CD4-positive, alpha-beta T cell treated with Interleukin-15 for 1 hour (primary cell): Measurements from ENCODE around the gene OSBPL8.
"Not testable (repeated sequence)": the region's sequence is repeated elsewhere in the genome, so short reads cannot be mapped to it uniquely, and the experiment has no call there.

Source experiments
- DNase-seq: peaks from one replicate; pipeline ENCODE4 v3.0.0-alpha.2; 2020

OSBPL8 gene

DNA sequence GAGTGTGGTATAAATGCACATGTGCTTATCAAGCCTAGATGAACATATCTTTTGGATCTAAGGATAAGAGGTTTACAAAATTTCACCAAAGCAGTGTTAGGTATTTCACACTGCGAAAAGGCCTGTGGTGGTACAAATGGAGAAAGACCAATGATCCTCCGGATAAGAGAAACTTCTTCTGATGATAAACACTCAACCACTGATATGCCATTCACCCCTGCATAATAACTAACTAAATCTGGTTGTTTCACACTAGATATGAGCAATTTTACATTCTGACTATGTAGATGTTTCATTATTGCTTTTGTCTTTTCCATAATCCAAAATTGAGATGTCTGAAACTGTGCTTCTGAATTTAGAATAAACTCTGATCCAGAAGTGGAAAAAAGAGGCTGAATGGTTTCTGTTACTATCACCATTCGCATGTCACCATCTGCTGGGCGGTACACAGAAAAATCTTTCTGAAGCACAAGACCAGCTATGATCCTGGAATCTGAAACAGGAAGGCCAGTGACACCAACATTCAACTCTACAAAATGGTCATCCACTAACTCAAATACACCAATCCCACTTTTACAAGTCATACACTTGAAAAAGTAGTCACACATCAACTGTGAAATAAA, 212.7 kb downstream of the OSBPL8 start:
- DNase-seq, result no peak

GRCh38 chr12:76346236-76346635, 213.3 kb downstream of the OSBPL8 start:
- no peak for DNase-seq

DNA sequence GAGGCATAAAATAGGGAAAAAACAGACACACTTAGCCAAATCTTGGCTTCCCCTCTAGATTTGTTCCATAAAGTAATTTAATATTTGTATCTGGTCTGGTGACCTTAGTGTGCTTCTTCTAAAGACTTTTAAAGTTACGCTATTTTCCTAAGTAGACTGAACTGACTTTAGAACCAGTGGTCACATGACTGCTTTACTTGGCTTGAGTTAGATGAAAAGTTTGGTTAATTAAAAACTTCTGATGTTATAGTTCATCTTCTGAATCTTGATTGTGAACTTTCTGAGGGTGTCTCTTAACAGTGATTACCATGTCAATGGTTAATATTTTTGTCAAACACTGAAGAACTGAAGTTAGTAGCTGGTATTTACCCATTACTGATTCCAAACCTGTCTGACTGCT, 214.0 kb downstream of the OSBPL8 start:
- no peak for DNase-seq

- DNase-seq, result no peak
Observed at GRCh38 chr12:76341436-76342030, 218.0 kb downstream of the OSBPL8 start.

DNA sequence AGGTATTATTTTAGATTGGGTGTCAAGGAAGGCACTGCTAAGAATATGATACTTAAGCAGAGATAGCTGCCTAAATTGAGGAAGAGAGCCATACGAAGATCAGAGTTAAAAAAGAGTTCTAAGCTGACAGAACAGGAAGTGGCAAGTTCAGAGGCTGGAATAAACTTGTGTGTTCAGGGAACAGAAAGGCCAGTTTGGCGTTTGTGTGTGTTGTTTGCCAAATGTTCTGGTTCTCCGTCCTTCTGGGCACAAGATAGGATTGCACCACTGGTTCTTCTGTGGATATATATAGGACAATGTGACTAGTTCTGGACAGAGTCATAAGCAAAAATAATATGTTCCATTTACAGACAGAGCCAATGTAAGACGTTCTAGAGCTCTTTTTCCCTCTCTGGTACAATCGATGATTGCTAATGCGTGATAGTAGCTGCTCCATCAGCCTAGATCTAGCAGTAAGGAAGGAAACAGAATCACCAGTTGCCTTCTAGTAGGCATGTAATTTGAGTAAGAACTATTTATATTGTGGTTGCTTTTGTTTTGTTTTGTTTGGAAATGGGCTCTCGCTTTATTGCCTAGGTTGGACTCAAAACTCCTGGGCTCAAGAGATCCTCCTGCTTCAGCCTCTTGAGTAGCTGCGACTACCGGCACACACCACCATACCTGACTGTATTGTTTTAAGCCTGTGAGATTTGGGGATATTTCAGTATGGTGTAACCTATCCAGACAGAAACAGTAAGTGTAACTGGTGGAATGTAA, 218.7 kb downstream of the OSBPL8 start:
- no peak for DNase-seq

GRCh38 chr12:76337583-76337982, 222.0 kb downstream of the OSBPL8 start:
- no peak for DNase-seq

- no peak for DNase-seq
Observed at GRCh38 chr12:76332606-76333005, 227.0 kb downstream of the OSBPL8 start.

DNA sequence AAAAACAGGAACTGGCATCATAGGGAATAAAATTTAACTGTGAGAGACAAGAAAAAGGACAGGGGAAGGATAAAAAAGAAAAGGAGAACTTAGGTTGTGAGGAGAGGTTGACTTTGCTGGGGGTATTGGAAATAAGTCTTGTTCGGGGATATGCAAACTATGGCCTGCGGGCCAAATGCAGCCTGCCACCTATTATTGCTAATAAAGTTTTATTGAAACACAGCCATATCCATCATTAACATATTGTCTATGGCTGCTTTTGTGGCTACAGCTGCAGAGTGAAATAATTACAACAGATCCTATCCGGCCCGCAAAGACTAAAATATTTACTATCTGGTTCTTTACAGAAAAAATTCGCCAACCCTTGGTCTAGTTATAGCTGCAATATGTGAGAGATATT, 230.0 kb downstream of the OSBPL8 start:
- no peak for DNase-seq

DNA sequence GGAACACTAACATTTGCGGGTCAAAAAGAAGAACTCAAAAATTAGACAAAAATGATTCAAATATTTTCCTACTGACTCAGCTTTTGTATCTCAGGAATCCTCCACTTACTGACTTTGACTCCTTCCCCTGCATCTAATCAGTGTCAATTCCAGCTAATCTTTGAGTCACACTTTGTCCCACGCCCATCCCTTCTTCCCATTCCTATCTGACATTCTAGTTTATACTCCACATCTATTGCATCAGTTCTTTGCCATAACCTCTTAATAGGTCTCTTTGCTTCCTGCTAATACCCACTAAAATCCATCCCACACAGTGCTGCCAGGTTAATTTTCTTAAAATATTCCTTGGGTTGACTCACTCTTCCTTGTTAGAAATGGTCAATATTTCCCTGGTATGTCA, 230.4 kb downstream of the OSBPL8 start:
- no peak for DNase-seq

DNA sequence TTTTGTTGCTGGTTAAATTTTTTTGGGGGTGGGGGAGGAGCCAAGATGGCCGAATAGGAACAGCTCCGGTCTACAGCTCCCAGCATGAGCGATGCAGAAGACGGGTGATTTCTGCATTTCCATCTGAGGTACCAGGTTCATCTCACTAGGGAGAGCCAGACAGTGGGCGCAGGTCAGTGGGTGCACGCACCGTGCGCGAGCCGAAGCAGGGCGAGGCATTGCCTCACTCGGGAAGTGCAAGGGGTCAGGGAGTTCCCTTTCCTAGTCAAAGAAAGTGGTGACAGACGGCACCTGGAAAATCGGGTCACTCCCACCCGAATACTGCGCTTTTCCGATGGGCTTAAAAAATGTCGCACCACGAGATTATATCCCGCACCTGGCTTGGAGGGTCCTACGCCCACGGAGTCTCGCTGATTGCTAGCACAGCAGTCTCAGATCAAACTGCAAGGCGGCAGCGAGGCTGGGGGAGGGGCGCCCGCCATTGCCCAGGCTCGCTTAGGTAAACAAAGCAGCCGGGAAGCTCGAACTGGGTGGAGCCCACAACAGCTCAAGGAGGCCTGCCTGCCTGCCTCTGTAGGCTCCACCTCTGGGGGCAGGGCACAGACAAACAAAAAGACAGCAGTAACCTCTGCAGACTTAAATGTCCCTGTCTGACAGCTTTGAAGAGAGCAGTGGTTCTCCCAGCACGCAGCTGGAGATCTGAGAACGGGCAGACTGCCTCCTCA, 239.8 kb downstream of the OSBPL8 start:
- DNase-seq, result not testable (repeated sequence)

GRCh38 chr12:76318773-76319594, 240.6 kb downstream of the OSBPL8 start:
- no peak for DNase-seq

DNA sequence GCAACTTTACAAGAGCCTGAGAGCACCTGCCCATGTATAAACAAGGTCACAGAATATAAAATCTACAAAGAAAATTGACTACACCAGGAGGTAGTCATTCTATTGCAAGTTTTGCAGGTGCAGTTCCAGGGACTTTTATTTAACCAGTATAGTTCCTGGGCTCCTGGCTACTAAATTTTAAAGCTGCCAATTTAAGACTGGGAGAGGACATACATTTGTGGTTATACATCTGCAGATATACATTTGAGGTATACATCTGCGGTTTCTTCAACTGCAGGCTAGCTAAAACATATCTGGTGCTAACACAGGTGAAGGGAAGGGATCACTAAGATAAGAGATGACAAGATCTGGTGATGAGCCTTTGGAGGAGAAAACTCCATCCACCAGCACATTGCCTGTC, 241.6 kb downstream of the OSBPL8 start:
- no peak for DNase-seq

DNA sequence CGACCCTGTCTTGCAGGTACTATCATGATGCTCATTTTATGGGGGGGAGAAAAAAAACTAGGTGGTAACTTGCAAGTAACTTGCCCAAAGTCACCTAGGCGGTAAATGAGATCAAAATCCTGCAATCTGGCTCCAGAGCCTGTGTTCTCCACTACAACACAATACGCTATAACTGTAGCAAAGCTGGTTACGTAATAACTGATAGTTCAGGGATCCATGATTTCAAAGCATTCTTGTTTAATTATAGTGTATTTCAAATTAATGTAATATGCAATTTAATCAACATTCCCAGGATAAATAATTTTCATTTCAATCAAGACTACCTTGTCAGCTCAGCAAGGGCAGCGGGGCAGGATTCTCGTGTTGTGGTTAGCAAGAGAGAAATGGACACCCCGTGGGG, 243.1 kb downstream of the OSBPL8 start:
- no peak for DNase-seq

- no peak for DNase-seq
Observed at GRCh38 chr12:76313299-76313698, 246.3 kb downstream of the OSBPL8 start.

DNA sequence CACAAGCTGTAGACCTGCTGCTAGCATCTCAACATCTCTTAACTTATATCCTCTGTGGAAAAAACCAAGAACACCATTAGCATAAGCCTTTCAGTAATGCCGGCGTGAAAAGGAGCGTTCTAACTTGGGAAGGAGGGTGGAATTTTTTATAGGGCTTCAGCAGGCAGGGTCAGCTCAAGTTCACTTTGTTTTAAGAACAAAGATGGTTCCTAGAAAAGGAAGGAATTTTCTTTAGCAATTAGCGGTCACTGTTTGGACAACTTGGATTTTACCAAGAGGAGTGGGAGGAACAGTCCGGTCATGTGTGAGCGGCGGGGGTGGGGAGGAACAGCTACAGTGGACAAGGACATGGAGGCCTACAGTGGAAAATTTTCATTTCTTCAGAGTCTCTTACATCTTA, 247.3 kb downstream of the OSBPL8 start:
- no peak for DNase-seq

- DNase-seq, result no peak
Observed at GRCh38 chr12:76311796-76312195, 247.8 kb downstream of the OSBPL8 start.

- no peak for DNase-seq
Observed at GRCh38 chr12:76310110-76310509, 249.5 kb downstream of the OSBPL8 start.

- no peak for DNase-seq
Observed at GRCh38 chr12:76308866-76309265, 250.7 kb downstream of the OSBPL8 start.

GRCh38 chr12:76307083-76307482, 252.5 kb downstream of the OSBPL8 start:
- no peak for DNase-seq

DNA sequence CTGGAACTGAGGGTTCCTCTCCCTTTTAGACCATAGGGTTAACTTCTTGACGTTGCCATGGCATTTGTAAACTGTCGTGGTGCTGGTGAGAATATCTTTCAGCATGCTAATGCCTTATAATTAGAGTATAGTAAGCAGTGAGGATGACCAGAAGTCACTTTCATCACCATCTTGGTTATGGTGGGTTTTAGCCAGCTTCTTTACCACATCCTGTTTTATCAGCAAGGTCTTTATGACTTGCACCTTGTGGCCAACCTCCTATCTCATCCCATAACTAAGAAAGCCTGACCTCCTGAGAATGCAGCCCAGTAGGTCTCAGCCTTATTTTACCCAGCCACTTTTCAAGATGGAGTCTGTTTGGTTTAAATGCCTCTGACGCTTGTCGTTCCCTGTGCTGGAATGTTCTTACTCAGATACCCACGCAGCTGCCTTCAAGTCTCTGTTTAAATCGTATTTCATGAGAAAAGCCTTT, 255.5 kb downstream of the OSBPL8 start:
- no peak for DNase-seq

DNA sequence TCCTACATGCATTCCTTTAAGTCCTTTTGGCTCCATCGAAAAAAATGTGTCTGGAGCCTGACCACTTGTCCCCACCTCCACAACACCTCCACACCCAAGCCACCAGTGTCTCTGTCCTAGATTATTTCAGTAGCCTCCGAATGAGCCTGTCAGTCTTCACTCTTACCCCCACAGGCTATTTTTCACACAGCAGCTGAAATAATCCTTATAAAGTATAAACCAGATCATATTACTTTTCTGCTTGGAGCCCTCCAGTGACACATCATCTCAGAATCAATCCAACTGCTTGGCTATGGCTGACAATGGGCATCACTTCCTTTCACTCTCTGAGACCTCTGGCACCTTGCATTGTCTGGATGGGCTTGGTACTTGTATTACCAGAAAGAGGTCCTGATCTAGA, 256.2 kb downstream of the OSBPL8 start:
- DNase-seq, result no peak
